Measurements from ENCODE around the gene NDST4. TPM values are rescaled to one million over a fixed set of nuclear protein-coding genes. Genes with fewer than 3 reads are reported as not detected.

NDST4 gene
- total RNA-seq, 1 donor from 2014 or later: not detected

DNA sequence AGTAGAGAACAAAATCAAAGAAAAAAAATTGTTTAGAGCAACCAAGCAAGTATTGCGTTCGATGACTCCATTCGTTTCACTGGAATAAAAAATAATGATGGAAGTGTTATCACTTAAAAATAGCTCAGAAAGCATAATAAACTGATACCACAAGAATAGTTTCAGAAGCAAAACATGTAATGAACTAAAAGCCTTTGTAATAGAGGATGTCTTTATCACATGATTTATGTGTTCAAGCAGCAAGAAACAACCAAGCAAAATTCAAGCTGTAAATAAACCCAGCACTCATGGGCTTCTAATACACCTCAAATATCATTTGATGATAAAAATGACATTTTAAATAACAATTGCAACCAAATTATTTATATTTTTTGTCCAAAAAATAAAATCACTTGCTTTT is 192.2 kb downstream of the NDST4 start:
- Histone ChIP-seq H3K4me3 (no peak overlapping the region), H3K4me1 (no peaks in the 10 kb centered on the region), H3K9me3 (no peaks in the 10 kb centered on the region), H3K27me3 (ENCODE audit: low read depth) (no peaks in the 10 kb centered on the region), H3K27ac (no peak overlapping the region), H3K36me3 (no peaks in the 10 kb centered on the region)
- ATAC-seq (no peak), DNase-seq (no peak)
- intact Hi-C loops (cut with DNase I): no loop called here
- no peak for TF ChIP-seq CTCF (IDR thresholded peaks at IDR 0.05)

DNA sequence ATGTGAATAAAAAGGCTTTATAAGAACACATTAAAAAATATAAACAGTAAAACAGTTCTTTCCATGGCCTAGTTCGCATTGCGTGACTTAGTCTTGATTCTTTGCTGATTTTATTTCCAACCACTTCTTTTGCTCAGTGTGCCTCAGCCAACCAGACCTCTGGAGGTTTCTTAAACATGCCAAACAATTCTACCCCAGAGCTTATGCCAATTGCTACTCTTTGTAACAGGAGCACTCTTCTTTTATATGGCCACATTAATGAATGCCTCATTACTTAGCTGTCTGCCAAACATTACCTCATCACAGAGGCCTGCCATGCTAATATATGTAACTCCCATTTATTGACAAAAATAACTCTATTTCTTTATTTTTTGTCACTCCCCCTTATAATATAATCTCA is 202.3 kb downstream of the NDST4 start:
- Histone ChIP-seq H3K27ac (no peak overlapping the region), H3K9me3 (no peaks in the 10 kb centered on the region), H3K27me3 (ENCODE audit: low read depth) (no peaks in the 10 kb centered on the region), H3K4me1 (no peaks in the 10 kb centered on the region), H3K4me3 (no peak overlapping the region), H3K36me3 (no peaks in the 10 kb centered on the region)
- TF ChIP-seq CTCF (IDR thresholded peaks at IDR 0.05): no peak
- no peak for DNase-seq
- intact Hi-C loops (cut with DNase I): no loop called here
- ATAC-seq: no peak

DNA sequence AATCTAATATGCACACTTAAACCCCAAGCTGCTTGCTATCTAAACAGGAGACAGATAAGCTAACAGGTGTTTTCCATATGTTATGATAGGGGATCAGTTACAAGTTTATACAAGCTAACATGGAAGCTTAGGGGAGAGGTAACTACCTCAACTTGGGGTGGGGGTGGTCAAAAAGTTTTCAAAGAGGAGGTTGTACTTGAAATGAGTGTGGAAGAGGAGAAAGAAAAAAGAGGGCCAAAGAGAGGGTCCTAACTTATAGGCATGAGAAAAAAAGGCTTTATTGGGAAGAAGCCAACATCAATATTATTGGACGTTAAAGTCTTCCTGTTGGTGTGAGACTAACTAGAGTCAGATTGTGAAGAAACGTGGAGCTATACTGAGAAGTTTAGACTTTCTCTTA is 205.9 kb downstream of the NDST4 start:
- Histone ChIP-seq H3K36me3 (no peaks in the 10 kb centered on the region), H3K27me3 (ENCODE audit: low read depth) (no peaks in the 10 kb centered on the region), H3K27ac (no peak overlapping the region), H3K4me1 (no peaks in the 10 kb centered on the region), H3K9me3 (no peaks in the 10 kb centered on the region), H3K4me3 (no peak overlapping the region)
- TF ChIP-seq CTCF (IDR thresholded peaks at IDR 0.05): no peak
- no peak for ATAC-seq
- DNase-seq: no peak
- intact Hi-C loops (cut with DNase I): no loop called here

DNA sequence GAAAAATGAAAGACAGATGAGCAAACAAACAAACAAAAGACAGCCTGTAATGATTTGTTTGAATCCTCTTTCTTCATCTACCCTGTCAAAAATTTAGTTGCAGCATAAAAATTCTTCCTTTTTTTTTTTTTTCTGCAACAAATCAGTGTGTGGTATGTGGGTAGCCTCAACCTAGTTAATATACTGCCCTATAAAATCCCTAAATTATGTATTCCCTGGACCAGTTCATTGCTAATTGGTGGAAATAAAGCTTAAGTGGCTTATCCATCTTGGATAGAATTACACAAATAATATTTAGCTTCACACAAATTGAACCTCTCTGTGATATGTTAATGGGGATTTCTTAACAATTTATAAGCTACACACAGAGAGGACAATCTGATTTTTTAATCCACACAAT is 208.4 kb downstream of the NDST4 start:
- H3K27me3 ChIP-seq (ENCODE audit: low read depth): no peaks in the 10 kb centered on the region
- H3K36me3 ChIP-seq: no peaks in the 10 kb centered on the region
- no peak for ATAC-seq
- H3K4me3 ChIP-seq: no peak overlapping the region
- no peaks in the 10 kb centered on the region for H3K4me1 ChIP-seq
- H3K27ac ChIP-seq: no peak overlapping the region
- intact Hi-C loops (cut with DNase I): no loop called here
- DNase-seq: no peak
- H3K9me3 ChIP-seq: no peaks in the 10 kb centered on the region
- TF ChIP-seq CTCF (IDR thresholded peaks at IDR 0.05): no peak

DNA sequence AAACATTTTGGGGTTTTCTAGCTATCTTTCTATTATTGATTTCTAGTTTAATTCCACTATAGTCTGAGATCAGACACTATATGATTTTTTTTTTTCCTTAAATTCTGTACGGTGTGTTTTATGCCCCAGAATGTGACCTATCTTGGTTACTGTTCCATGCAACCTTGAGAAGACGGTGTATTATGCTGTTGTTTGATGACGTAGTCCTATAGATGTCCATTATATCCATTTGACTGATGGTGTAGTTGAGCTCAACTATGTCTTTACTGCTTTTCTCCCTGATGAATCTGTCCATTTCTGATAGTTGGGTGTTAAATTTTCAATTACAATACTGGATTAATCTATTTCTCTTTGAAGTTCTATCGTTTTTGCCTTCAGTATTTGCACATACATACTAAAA is 212.5 kb downstream of the NDST4 start:
- H3K4me1 ChIP-seq: no peaks in the 10 kb centered on the region
- H3K9me3 ChIP-seq: no peaks in the 10 kb centered on the region
- no peak for TF ChIP-seq CTCF (IDR thresholded peaks at IDR 0.05)
- H3K27me3 ChIP-seq (ENCODE audit: low read depth): no peaks in the 10 kb centered on the region
- no peaks in the 10 kb centered on the region for H3K36me3 ChIP-seq
- no peak overlapping the region for H3K4me3 ChIP-seq
- no peak for DNase-seq
- no peak for ATAC-seq
- intact Hi-C loops (cut with DNase I): no loop called here
- no peak overlapping the region for H3K27ac ChIP-seq

DNA sequence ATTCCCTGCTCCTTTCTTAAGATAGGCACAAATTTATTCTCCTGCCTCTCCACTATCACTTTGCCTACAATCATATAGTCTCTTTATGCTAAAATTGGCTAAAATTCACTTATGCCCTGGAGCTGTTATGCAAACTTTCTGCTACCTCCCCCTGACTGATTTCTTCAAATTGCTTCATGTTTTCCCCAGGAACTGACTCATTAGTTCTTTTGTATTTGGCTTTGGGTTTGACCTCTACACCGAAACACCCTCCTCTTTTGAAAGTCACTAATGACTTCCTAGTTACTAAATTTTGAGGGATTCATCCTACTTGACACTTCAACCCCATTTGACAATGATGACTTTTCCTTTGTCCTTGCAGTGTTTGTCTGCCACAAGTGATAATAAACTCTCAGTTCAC is 222.6 kb downstream of the NDST4 start:
- intact Hi-C loops (cut with DNase I): no loop called here
- DNase-seq (no peak), ATAC-seq (no peak)
- H3K27ac ChIP-seq: no peak overlapping the region
- H3K4me1 ChIP-seq: no peaks in the 10 kb centered on the region
- H3K4me3 ChIP-seq: no peak overlapping the region
- TF ChIP-seq CTCF (IDR thresholded peaks at IDR 0.05): no peak
- H3K27me3 ChIP-seq (ENCODE audit: low read depth): no peaks in the 10 kb centered on the region
- H3K36me3 ChIP-seq: no peaks in the 10 kb centered on the region
- no peaks in the 10 kb centered on the region for H3K9me3 ChIP-seq

Data from lower lobe of right lung (tissue), 2 donors.